ENCODE measurements around the gene RNLS. TPM values are rescaled to one million over a fixed set of nuclear protein-coding genes. Genes with fewer than 3 reads are reported as not detected.
"Not testable (repeated sequence)": the region's sequence is repeated elsewhere in the genome, so short reads cannot be mapped to it uniquely, and the experiment has no call there.

Gene RNLS
- polyA plus RNA-seq, 3 donors from 2014 or later = 4.8 to 7.0 (median 6.4) TPM

GRCh38 chr10:88293651-88294230, 289.4 kb downstream of the RNLS start:
- no peak overlapping the region for H3K27ac Mint-ChIP-seq
- H3K4me3 Mint-ChIP-seq = no peak overlapping the region
- no peaks in the 10 kb centered on the region for H3K9me3 Mint-ChIP-seq
- H3K36me3 Mint-ChIP-seq = no peaks in the 10 kb centered on the region
- peaks cover 0 to 7% of the 10 kb centered on the region in 2 donors for H3K4me1 Mint-ChIP-seq
- DNase-seq = no peak
- peaks cover 0 to 4% (median 3%) of the 10 kb centered on the region in 3 donors for H3K27me3 Mint-ChIP-seq (ENCODE audit: low read depth in 3 of 3)

DNA sequence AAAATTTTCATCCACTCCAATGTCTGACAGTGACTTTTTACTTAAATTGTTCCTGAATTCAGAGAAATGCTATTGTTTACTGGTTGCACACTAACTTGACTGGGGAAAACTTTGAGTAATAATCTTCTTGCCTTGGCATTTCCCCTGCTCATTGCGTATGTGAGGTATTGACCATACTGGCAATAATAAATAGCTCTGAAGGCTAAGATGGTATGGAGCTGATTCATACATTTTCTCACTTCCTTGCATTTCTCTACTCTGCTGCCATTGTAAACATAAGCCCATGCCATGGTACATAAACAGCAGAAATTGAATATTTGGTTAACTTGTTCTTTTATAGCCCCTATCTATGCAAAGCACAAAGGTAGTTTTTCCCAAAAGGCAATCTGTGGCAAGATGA, 290.0 kb downstream of the RNLS start:
- H3K36me3 Mint-ChIP-seq = no peaks in the 10 kb centered on the region
- no peak overlapping the region for H3K4me3 Mint-ChIP-seq

GRCh38 chr10:88292185-88292514, 291.0 kb downstream of the RNLS start:
- H3K4me3 Mint-ChIP-seq = no peak overlapping the region

More for the DNA sequence above, 290.0 kb downstream of the RNLS start:
- peaks cover 0 to 11% of the 10 kb centered on the region in 2 donors for H3K4me1 Mint-ChIP-seq
- peaks cover 0 to 4% (median 3%) of the 10 kb centered on the region in 3 donors for H3K27me3 Mint-ChIP-seq (ENCODE audit: low read depth in 3 of 3)
- no peaks in the 10 kb centered on the region for H3K9me3 Mint-ChIP-seq
- no peak for DNase-seq
- no peak overlapping the region for H3K27ac Mint-ChIP-seq

GRCh38 chr10:88291289-88292184, 291.6 kb downstream of the RNLS start:
- H3K27ac Mint-ChIP-seq = no peak overlapping the region
- no peaks in the 10 kb centered on the region for H3K36me3 Mint-ChIP-seq
- DNase-seq = no peak
- no peaks in the 10 kb centered on the region for H3K9me3 Mint-ChIP-seq
- peaks cover 0 to 11% of the 10 kb centered on the region in 2 donors for H3K4me1 Mint-ChIP-seq
- no peak overlapping the region for H3K4me3 Mint-ChIP-seq
- H3K27me3 Mint-ChIP-seq (ENCODE audit: low read depth in 3 of 3) = peaks cover 0 to 4% (median 3%) of the 10 kb centered on the region in 3 donors

More at GRCh38 chr10:88292185-88292514, 291.0 kb downstream of the RNLS start:
- H3K36me3 Mint-ChIP-seq = no peaks in the 10 kb centered on the region
- DNase-seq = no peak
- no peak overlapping the region for H3K27ac Mint-ChIP-seq
- H3K4me1 Mint-ChIP-seq = peaks cover 0 to 11% of the 10 kb centered on the region in 2 donors
- peaks cover 0 to 4% (median 3%) of the 10 kb centered on the region in 3 donors for H3K27me3 Mint-ChIP-seq (ENCODE audit: low read depth in 3 of 3)
- H3K9me3 Mint-ChIP-seq = no peaks in the 10 kb centered on the region

DNA sequence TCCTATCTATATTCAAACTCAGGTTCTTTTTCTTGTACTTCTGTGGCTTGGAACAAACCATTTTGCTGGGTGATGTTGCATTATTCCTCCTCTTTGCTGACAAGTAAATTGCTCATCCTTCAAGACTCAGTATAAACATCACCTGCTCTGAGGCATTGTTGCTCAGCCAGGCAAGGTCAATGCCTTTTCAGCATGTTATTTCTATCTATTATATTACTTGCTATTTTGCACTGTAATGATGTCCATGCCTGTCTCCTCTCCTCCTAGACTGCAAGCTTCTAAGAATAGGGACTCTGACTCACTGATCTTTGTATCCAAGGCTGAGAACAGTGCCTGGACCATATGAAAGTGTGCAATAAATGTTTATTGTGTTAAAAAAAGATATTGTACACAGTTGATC, 293.8 kb downstream of the RNLS start:
- Mint-ChIP-seq H3K27ac (no peak overlapping the region), H3K4me3 (no peak overlapping the region), H3K36me3 (peaks cover 0 to 6% (median 0%) of the 10 kb centered on the region in 3 donors), H3K9me3 (no peaks in the 10 kb centered on the region), H3K27me3 (ENCODE audit: low read depth in 3 of 3) (peaks cover 0 to 3% (median 2%) of the 10 kb centered on the region in 3 donors), H3K4me1 (peaks cover 0 to 11% of the 10 kb centered on the region in 2 donors)
- DNase-seq = no peak

DNA sequence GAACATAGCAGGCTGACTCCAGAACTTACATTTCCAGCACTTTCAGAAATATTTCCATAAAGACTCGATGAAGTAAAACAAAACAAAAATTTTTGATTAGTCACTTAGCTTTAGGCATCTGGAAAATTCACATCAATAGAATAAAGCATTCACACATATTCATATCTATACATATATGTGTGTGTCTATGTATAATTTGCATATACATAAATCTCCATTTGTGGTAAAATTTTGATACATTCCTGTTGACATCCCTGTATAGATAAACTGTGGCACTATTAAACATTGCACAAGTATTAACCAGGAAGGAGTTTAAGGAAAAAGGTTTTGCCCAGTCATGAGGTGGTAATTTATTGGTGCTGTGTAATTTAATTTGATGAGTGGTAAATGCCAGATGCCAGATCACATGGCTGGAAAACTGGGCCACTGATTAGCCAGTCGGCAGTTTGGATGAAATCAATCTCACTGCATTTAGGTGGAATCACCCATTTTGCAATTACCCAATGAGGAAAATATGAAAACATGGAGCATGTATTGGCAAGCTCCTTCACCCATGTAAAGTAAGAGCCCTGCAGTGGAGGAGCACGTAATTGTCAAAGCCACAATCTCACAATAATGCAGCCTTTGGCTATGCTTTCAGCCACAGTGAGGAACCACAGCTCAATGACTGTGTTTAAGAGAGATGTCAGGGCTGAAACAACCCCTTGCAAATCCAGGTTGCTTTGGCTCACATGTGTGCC, 294.6 kb downstream of the RNLS start:
- peaks cover 0 to 6% (median 0%) of the 10 kb centered on the region in 3 donors for H3K36me3 Mint-ChIP-seq

DNA sequence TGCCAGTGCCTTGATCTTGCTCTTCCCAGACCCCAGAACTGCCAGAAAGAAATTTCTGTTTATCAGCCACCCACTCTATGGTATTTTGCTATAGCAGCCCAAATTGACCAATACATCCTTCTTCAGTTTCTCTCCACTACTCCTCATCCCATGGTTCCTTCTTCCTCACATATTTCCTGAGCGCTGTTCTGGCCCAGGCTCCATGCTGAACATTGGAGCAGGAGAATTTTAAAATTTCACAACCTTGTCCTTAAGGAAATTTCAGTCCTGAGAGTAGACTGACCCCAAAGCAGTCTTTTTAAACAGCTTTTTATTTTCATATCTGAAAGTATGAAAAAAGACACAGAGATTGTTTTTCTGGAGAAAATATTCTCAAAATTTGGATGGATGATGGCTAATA, 297.1 kb downstream of the RNLS start:
- DNase-seq = no peak
- no peak overlapping the region for H3K27ac Mint-ChIP-seq
- no peaks in the 10 kb centered on the region for H3K9me3 Mint-ChIP-seq
- peaks cover 0 to 13% (median 0%) of the 10 kb centered on the region in 3 donors for H3K36me3 Mint-ChIP-seq
- no peak overlapping the region for H3K4me3 Mint-ChIP-seq
- peaks cover 0 to 11% of the 10 kb centered on the region in 2 donors for H3K4me1 Mint-ChIP-seq
- no peaks in the 10 kb centered on the region for H3K27me3 Mint-ChIP-seq (ENCODE audit: low read depth in 3 of 3)

More for the DNA sequence above, 294.6 kb downstream of the RNLS start:
- no peak overlapping the region for H3K4me3 Mint-ChIP-seq
- DNase-seq = peak in 1 of 3 donors; percentile 10
- H3K27ac Mint-ChIP-seq = no peak overlapping the region
- H3K9me3 Mint-ChIP-seq = no peaks in the 10 kb centered on the region
- peaks cover 0 to under 1% (median 0%) of the 10 kb centered on the region in 3 donors for H3K27me3 Mint-ChIP-seq (ENCODE audit: low read depth in 3 of 3)
- peaks cover 0 to 11% of the 10 kb centered on the region in 2 donors for H3K4me1 Mint-ChIP-seq

GRCh38 chr10:88281592-88282347, 301.3 kb downstream of the RNLS start:
- peaks cover 0 to 13% (median 0%) of the 10 kb centered on the region in 3 donors for H3K36me3 Mint-ChIP-seq
- no peaks in the 10 kb centered on the region for H3K9me3 Mint-ChIP-seq
- no peaks in the 10 kb centered on the region for H3K27me3 Mint-ChIP-seq (ENCODE audit: low read depth in 3 of 3)
- no peak for DNase-seq
- H3K4me3 Mint-ChIP-seq = no peak overlapping the region
- peaks cover 15 to 17% of the 10 kb centered on the region in 2 donors for H3K4me1 Mint-ChIP-seq
- no peak overlapping the region for H3K27ac Mint-ChIP-seq

- peaks cover 15 to 17% of the 10 kb centered on the region in 2 donors for H3K4me1 Mint-ChIP-seq
- DNase-seq = no peak
- peaks cover 0 to 13% (median 0%) of the 10 kb centered on the region in 3 donors for H3K36me3 Mint-ChIP-seq
- H3K27me3 Mint-ChIP-seq (ENCODE audit: low read depth in 3 of 3) = no peaks in the 10 kb centered on the region
- no peak overlapping the region for H3K27ac Mint-ChIP-seq
- H3K4me3 Mint-ChIP-seq = no peak overlapping the region
- no peaks in the 10 kb centered on the region for H3K9me3 Mint-ChIP-seq
Measured at GRCh38 chr10:88280518-88280917, 302.6 kb downstream of the RNLS start.

- H3K36me3 Mint-ChIP-seq = peaks cover 0 to 7% (median 0%) of the 10 kb centered on the region in 3 donors
- peaks cover 0 to 4% (median 0%) of the 10 kb centered on the region in 3 donors for H3K27me3 Mint-ChIP-seq (ENCODE audit: low read depth in 3 of 3)
- H3K9me3 Mint-ChIP-seq = no peaks in the 10 kb centered on the region
- DNase-seq = no peak
- H3K4me3 Mint-ChIP-seq = no peak overlapping the region
- H3K27ac Mint-ChIP-seq = no peak overlapping the region
- peaks cover 15 to 17% of the 10 kb centered on the region in 2 donors for H3K4me1 Mint-ChIP-seq
Measured at GRCh38 chr10:88278912-88279311, 304.2 kb downstream of the RNLS start.

DNA sequence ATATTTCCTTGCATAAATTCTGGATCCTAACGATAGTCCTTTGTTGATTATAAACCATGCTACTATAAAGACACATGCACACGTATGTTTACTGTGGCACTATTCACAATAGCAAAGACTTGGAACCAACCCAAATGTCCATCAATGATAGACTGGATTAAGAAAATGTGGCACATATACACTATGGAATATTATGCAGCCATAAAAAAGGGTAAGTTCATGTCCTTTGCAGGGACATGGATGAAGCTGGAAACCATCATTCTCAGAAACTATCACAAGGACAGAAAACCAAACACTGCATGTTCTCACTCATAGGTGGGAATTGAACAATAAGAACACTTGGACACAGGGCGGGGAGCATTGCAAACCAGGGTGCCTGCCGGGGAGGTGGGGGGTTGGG, 306.2 kb downstream of the RNLS start:
- H3K4me3 Mint-ChIP-seq; DNase-seq; H3K36me3 Mint-ChIP-seq; H3K9me3 Mint-ChIP-seq; H3K27me3 Mint-ChIP-seq (ENCODE audit: low read depth in 3 of 3); H3K27ac Mint-ChIP-seq: not testable (repeated sequence)
- peaks cover 16 to 21% of the 10 kb centered on the region in 2 donors for H3K4me1 Mint-ChIP-seq

DNA sequence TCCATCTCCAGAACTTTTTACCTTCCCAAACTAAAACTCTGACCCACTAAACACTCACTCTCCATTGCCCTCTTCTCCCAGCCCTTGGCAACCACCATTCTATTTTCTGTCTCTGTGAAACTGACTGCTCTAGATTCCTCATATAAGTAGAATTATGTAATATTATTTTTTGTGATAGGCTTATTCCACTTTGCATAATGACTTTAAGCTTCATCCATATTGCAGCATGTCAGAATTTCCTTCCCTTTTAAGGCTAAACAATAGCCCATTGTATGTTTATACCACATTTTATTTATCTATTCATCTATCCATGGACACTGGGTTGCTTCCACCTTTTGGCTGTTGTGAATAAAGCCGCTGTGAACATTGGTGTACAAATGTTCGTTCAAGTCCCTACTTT, 308.8 kb downstream of the RNLS start:
- Mint-ChIP-seq H3K27me3 (ENCODE audit: low read depth in 3 of 3) (peaks cover 0 to 4% (median 1%) of the 10 kb centered on the region in 3 donors), H3K4me3 (no peak overlapping the region), H3K4me1 (peaks cover 26 to 34% of the 10 kb centered on the region in 2 donors), H3K27ac (no peak overlapping the region), H3K9me3 (no peaks in the 10 kb centered on the region), H3K36me3 (no peaks in the 10 kb centered on the region)
- no peak for DNase-seq

- no peak overlapping the region for H3K4me3 Mint-ChIP-seq
- DNase-seq = no peak
Measured at GRCh38 chr10:88273567-88273966, 309.6 kb downstream of the RNLS start.

More at GRCh38 chr10:88273567-88273966, 309.6 kb downstream of the RNLS start:
- Mint-ChIP-seq H3K27ac (no peak overlapping the region), H3K4me1 (peaks cover 22 to 28% of the 10 kb centered on the region in 2 donors), H3K27me3 (ENCODE audit: low read depth in 3 of 3) (peaks cover 0 to 4% (median 1%) of the 10 kb centered on the region in 3 donors), H3K9me3 (no peaks in the 10 kb centered on the region), H3K36me3 (no peaks in the 10 kb centered on the region)
